ENCODE results near the gene PIP5KL1.

Gene PIP5KL1

DNA sequence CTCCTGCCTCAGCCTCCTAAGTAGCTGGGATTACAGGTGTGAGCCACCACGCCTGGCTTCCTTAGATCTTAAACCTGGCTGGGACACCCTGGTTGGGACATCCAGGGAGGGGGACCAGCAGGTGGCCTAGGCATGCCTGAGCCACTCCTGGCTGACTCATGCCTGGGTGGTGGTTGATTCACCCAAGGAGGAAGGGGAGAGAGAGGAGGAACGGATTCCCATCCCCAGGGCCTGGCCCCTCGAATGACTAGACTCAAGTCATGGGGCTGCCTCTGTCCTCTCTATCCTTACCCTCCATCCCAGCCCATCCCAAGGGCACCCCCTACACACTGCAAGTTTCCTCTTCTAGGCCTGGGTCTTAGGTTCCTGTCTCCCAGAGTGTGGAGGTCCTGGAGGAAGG, 37.5 kb upstream of the PIP5KL1 start:
- DNase-seq: peak; percentile 55

DNA sequence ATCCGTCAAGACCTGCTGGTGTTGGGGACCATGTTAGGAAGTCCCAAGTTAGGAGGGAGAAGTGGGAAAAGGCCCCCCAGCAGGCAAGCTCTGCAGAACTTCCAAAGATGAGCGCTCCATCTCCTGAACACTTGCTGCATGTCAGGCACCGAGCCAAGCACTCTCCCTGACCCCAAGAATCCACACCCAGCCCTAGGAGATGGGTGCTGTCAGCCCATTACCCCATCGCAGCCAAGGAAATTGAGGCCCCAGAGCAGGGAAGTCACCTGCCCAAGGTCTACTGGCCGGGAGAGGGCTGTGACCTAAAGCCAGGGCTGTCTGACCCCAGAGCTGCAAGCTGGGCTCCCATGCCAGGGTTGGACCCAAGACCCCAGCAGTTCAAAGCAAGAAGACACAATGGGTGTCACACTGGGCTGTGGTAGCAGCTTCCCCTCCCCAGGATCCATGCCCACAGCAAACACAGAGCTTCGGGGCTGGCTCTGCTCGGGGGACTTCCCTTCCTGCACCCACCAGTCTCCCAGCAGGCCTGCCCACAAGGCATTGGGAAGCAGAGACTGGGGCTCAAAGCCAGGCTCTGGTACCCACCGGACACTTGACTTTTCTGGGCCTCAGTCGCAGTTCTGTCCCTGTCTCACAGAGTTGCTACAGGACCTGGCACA, 36.7 kb upstream of the PIP5KL1 start:
- no peak for DNase-seq

DNA sequence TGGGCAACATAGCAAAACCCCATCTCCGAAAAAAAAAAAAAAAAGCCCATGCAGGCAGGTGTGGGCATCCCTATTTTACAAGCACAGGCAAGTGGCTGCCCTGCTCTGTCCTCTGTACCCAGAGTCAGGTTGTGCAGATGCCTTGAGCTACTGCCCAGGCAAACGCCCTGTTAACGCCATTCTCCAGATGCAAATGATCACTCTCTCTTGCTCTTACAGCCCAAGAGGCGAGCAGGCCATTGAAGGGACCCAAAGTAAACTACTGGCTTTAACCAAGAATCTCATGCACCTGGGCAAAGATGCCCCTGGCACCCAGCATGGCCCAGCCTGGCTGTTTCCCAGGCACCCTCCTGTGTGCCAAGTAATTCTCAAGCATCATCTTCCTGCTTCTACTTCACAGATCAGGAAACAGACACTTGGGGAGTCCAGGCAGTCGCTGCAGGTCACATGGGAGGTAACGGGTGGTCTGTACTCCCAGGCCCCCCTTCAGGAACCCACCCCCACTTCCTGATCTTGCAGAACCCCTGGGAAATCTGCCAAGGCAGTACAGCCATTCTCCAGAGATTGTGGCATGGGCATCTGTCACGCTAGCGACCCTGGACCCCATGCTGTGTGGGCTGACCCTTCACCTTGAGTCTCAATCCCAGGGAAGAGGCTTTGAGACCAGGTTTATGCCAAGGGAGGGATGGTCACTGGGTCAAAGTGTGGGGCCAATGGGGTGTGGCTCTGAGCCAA, 36.0 kb upstream of the PIP5KL1 start:
- no peak for DNase-seq

DNA sequence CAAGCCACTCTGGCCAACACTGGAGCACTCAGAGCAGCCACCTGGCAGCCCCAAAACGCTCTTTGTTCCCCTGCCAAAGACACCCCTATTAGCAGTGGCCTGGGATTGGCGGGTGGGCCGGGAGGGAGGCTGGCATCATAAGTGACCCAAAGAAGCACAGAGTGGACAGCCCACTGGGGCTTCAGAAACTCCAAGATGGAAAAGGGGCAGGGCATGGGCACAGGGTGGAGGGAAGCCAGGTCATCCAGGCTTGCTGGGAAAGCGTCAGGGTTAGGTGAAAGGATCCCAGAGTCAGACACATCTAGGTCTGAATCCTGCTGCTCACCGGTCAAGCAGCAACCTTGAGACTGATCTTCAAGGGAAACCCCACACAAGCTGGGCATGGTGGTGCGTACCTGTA, 35.4 kb upstream of the PIP5KL1 start:
- no peak for DNase-seq

DNA sequence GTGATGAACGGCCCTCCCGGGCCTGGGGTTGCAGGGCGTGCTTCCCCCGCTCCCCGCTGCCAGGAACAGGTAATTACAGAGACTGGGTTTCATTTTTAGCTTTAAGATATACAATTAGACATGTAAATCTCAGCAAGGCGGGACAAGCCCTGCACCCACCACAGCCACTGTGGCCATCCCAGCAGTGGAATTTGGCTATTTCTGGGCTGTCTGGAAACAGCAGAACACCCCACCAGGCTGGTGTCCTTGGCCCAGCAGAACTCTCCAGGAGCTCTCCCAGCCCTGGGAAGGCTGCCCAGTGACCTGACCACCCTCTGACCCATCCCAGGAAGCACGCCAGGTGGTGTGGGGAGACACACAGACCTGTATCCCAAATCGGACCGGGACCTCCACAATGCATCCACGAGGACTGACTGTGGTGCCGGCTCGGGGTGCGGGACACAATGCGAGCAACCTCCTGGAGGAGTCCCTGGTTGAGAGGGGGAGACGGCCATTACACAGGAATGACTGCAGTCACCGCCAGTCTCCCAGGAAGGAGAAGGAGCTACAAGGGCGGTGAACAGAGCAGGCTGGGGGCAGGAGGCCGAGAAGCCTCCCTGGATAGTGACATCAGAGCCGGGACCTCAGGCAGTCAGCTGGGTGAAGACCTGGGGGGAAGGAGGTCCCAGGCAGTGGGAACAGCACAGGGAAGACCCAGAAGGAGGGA, 32.9 kb upstream of the PIP5KL1 start:
- no peak for DNase-seq

DNA sequence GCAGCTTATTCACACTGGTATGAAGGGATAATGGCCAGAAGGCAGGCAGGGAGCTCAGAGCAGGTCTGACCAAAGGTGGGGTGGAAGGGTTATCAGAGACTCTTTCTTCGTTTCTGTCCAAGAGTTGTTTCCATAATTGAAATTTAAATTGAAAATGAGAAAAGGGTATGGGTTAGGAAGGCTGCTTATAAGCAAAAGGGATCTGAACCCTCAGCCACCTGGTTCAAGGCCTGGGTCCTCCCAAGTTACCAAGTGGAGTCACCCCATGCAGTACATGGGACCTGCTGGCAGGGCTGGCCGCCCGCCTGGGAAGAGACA, 32.4 kb upstream of the PIP5KL1 start:
- no peak for DNase-seq

DNA sequence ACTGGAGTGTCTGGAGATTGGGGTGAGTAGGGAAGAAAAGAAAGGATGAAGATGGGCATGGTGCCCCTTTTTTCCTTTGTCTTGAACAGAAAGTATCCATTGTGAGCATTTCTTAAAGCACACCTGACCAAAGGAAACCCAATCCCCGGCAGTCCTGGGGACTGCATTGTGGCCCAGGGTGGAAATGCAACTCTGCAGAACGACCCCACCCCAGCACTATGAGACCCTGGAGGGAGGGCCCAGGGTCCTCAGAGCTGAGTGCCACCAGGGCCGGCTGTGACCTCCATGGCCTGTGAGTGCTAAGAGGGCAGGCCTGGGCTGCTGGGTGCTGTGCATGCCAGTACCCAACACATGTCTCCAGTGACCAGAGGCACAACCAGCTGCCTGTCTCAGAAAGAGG, 31.7 kb upstream of the PIP5KL1 start:
- DNase-seq: no peak

DNA sequence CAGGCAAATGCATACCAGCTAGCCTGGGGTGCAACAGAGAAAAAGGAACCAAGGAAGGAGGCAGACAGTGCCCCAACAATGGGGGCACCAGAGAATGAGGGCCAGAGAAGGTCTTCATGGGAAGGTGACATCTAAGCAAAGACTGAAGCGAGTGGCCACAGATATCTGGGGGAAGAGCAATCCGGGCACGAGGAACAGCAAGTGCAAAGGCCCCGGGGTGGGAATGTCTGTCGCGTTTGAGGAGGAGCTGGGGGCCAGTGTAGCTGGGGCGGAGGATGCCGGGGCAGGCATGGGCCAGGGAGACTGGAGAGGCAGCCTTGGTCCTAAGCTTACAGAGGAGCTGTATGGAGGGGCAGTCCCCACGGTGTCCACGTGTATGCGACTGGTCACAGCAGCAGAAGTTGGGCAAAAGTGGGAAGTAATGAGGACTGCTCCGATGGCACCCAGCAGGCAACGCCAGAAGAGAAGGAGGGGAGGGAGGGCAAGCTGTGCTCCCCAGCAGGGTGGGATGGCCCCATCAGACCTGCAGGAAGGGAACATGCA, 31.1 kb upstream of the PIP5KL1 start:
- no peak for DNase-seq

DNA sequence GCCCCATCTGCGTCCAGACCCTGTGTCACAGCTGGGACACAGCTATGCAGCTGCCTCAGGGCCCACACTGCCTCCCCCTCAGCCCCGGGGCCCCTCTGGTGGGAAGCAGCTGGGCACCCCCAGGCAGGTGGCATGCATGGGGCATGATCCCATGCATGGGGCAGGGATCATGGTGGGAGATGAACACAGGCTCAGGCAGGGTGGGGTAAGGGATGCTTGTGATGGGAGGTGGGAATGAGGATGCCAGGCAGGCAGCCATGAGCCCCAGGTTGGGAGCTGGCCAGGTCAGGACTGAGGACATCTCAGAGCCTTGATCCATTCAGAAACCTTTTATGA, 30.5 kb upstream of the PIP5KL1 start:
- no peak for DNase-seq

DNA sequence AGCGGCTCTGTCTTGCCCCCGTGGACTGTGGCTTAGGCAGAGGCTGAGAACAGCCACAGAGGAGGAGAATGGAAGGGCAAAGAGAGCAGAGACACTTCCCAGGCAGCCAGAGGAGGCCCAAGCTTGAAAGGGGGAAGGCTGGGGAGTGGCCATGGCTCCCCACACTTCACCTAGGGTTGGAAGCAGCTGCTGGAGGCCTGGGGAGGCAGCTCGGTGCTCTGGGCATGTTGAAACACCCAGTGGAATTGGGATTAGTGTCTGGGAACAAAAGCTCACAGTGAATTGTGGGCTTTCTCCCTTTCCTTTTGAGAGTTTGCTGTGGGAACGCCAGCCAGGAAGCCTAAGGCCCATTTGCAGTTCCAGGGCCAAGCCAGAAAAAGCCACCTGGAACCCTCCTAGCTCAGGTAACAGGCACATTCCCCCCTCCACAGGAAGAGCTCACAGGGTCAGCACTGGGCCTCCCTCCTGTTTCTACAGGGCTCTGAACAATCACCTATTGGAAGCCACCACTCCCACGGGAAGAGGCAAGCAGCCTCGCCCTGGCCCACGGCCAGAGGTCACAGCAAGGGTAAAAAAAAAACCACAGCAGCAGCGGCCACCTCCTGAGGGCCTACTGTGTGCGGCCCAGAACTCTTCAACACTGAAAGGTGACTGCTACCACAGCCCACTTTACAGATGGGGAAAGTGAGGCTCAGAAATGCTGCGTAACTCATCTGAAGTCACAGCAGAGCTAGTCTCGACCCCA, 30.0 kb upstream of the PIP5KL1 start:
- no peak for DNase-seq

DNA sequence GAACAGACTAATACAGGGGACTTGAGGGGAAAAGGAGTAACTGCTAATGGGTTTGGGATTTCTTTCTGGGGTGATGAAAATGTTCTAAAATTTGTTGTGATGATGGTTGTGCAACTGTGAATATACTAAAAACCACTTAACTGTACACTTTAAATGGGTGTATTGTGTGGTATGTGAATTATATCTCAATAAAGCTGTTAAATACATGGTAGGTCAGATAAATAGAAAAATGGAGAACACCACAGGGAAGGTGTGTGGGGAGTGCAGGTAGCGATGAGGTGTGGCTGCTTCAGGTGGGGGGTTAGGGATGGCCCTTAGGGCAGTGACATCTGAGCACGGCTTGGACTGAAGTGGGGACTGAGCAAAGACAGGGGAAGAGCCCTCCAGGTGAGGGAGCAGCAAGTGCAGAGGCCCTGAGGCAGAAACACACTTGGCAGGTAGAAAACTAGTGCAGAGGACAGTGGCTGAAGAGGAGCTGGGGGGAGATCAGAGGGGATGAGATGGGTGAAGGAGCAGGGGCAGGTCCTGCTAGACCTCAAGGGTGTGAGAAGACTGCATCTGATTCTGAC, 29.3 kb upstream of the PIP5KL1 start:
- no peak for DNase-seq

DNA sequence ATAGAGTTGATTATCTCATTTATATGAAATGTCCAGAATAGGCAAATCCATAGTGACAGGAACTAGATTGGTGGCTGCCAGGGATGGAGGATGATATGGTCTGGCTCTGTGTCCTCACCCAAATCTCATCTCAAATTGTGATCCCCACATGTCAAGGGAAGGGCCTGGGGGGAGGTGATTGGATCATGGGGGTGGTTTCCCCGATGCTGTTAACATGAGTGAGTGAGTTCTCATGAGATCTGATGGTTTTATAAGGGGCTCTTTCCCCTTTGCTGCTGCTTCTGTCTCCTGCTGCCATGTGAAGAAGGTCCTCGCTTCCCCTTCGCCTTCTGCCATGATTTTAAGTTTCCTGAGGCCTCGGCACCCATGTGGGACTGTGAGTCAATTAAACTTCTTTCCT, 28.8 kb upstream of the PIP5KL1 start:
- no peak for DNase-seq

DNA sequence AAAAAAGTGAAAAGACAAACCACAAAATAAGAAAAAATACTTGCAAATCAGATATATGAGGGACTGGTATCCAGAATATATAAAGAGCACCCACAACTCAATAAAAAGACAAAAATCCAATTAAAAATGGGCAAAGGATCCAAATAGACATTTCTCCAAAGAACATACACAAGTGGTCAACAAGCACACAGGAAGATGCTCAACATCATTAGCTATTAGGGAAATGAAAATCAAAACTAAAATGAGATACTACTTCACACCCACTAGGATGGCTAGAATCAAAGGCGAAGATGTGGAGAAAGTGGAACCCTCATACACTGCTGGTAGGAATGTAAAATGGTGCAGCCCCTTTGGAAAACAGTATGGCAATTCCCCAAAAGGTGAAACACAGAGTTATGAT, 28.2 kb upstream of the PIP5KL1 start:
- DNase-seq: no peak

DNA sequence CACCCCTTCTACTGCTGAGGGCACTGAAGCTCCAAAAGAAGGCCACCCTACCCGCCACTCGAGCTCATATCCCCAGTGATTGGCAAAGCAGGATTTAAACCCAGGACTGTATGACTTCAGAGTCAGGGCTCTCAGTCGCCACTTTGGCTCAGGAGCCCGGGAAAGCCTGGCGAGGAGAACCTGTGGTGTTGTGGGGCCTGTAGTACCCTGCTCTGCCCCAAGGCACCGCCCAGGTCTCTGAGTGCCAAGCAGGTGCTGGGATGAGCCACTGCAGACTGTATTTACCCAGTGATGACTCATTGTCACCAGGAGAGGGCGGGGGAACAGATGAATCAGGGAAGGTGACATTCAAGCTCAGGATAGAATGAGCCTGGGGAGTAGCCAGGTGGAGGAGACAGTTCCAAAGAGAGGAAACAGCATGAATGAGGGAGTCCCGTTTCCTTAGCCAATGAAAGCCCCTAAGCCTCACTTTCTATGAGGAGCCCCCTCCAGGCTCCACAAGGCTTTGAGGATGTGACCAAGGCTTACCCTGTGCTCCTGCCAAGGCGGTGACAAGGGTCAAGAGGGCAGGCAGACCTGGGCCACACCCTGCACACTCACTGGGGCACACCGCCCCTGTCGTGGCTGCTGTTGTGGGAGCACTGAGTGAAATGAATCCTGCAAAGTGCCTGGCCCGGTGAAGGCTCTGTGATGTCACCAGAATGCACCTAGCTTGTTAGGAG, 24.9 kb upstream of the PIP5KL1 start:
- DNase-seq: peak; percentile 89

DNA sequence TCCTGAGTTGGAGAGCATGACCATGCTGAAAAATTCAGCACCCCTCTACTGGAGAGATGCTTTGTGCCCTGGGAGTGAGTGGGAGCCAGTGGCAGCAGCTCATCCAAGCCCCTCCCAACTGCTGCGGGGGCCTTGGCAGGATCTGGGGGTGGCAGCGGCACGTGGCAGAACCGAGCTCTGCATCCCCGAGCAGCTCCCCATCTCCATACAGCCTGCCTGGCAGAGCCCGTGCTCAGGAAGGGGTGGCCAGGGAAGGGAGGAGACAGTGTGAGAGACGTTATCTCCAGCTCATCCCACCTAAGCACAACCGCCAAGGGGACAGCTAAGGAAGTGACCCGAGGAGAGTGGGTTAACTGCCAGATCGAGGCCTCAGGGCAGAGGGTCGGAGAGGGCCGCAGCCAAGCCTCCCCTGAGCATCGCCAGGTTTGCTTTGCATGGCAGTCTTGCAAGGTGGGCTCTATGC, 24.3 kb upstream of the PIP5KL1 start:
- DNase-seq: no peak

DNA sequence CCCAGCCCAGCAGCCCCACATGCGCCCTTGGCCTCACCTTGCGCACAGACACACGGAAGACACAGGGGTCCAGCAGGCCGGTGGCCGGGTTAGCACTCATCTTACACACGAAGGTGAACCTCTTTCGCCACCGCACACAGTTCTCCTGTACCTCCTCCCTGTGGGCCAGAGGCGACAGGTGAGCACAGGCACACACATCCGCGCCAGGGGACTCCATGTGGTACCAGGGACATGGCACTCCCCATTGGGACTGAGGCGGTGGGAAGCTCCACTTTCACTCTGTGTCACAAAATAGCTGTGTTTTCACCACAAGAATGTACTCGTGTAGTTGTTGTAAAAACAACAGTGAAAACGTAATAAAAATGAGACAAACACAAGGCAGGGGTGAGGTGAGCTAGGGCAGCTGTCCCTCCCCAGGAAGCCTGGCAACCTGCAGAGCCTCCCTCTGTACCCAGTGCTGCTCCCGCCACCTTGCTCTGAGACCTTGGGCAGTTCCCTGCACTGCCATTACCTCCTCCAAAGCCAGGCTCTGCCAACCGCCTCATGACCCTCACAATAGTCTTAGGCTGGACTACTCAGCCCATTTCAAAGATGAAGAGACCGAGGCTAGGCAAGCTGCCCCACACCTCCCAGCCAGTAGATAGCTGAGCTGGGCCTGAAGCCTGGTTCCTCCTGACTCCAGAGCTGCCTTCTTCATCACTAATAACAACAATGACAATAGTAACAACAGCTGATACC, 23.4 kb upstream of the PIP5KL1 start:
- peak; percentile 49 for DNase-seq

DNA sequence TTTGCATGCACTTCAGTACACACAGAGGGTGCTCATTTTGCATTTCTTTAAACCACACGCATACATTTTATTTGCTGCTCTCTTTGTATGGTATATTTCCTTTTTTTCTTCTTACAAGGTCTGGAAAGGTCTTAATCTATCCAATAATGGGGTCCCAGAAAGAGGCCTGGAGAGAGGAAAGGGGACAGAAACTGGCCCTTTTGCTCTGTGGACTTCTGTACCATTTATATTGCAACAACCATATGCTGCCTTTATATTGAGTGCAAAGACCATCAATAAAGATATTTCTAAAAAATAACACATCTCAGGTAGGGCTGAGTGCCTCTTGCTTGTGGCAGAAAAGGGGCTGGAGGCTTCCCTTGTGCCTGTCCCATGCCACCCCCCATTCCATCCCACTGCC, 22.6 kb upstream of the PIP5KL1 start:
- no peak for DNase-seq

DNA sequence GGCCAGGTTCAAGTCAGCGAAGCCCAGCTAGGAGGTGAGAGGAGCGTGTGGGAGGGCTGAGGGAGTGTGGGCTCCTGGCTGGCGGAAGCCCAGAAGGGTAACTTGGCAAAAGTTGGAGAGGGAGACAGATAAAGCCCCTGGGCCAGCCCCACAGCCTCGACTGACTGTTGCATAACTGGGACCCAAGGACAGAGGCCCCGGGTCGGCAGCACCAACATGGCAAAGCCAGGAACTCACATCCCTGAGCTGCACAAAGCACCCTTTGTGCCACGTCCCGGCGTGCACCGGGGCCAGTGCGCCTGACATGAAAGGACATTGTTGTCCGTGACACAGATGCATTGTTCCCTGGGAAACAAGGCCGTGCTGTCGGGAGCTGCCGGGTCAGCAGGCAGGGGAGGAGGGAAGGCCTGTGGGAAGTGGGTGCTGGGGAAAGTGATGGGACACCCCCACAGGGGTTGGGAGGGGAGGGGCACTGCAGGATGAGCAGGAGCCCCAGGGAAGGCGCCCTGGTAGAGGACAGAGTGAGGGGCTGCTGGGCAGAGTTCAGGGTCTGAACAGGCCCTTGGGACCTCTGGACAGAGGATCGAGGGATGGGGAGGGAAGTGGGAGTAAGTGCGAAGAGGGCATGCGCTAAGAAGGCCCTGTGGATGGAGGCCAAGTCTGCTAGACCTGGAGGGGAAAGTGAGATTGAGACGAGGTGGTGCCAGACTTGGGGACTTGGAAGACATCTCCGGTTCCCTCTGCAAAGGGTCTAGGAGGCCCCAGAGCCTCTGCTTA, 20.1 kb upstream of the PIP5KL1 start:
- no peak for DNase-seq

DNA sequence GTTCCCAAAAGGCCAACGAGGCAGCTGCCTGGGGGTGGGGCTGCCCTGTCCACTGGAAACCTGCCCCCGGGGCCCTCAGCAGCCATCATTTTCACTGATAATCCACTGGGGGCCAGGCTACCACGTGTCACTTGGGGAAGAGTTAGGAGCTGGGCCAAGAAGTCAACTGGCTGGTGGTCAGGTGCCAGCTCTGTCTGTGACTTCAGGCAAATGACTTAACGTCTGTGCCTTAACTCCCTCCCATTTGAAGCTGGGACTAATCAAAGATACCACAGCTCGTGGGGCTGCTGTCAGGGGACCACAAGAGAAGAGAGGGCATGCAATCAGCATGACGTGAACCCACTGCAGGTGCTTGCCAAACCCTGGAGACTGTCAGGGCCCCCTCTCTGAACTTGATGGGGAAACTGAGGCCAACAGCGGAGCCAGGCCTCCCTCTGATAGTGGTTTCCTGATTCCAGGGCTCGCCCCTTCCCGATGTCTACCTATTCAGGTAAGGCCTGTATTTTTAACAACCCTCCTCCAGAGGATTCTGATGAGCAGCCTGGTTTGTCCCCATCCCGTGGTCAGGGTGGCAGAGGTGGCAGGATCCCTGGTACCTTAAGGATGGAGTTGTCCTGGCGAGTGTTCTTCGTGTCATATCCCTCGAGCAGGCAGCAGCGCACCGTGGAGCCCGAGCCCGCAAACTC, 19.4 kb upstream of the PIP5KL1 start:
- DNase-seq: no peak
